Measurements from ENCODE around the gene ATG4D. TPM values are rescaled to one million over a fixed set of nuclear protein-coding genes. Genes with fewer than 3 reads are reported as not detected.
A peak's percentile ranks its signal among the peaks of the same experiment; 100 is the strongest.

The ATG4D gene
- total RNA-seq, 1 experiment from 2014 or later = 59.4 TPM

GRCh38 chr19:10503002-10503789 is 40.5 kb upstream of the ATG4D start, which contains the start of gene KEAP1 (continued):
- TF ChIP-seq PRDM15 (CRISPR knock-in tag; IDR thresholded peaks at IDR 0.05) (peak; percentile 10; the same call in 1 of the 2 replicates), ZNF263 (CRISPR knock-in tag; IDR thresholded peaks at IDR 0.05; ENCODE audit: low read depth) (no peak), ZNF232 (CRISPR knock-in tag; IDR thresholded peaks at IDR 0.05) (no peak), IRF1 (CRISPR knock-in tag; IDR thresholded peaks at IDR 0.05) (0 out of 2 replicates have a peak, but pooled peaks have one; percentile 19), TEAD1 (CRISPR knock-in tag; IDR thresholded peaks at IDR 0.05) (no peak; the same call in 1 of the 2 replicates), GABPB1 (CRISPR knock-in tag; IDR thresholded peaks at IDR 0.05) (no peak), PRRX2 (CRISPR knock-in tag; IDR thresholded peaks at IDR 0.05) (no peak), ERG (CRISPR knock-in tag; IDR thresholded peaks at IDR 0.05) (no peak), E2F4 (CRISPR knock-in tag; IDR thresholded peaks at IDR 0.05; ENCODE audit: borderline replicate concordance, low read depth) (peak; percentile 74), CDX4 (CRISPR knock-in tag; IDR thresholded peaks at IDR 0.05; ENCODE audit: borderline replicate concordance) (no peak), GRHL2 (CRISPR knock-in tag; IDR thresholded peaks at IDR 0.05; ENCODE audit: insufficient replicate concordance, severe bottlenecking) (no peak), TEAD4 (CRISPR knock-in tag; IDR thresholded peaks at IDR 0.05) (no peak; the same call in 1 of the 2 replicates), TCF7 (CRISPR knock-in tag; IDR thresholded peaks at IDR 0.05; ENCODE audit: low read depth) (no peak; the same call in 1 of the 2 replicates), ZNF219 (CRISPR knock-in tag; IDR thresholded peaks at IDR 0.05; ENCODE audit: borderline replicate concordance) (no peak), HMGXB4 (CRISPR knock-in tag; IDR thresholded peaks at IDR 0.05) (no peak), RELA (CRISPR knock-in tag; IDR thresholded peaks at IDR 0.05; ENCODE audit: borderline replicate concordance) (no peak), FOXP4 (CRISPR knock-in tag; IDR thresholded peaks at IDR 0.05) (peak; percentile 57; the same call in 1 of the 2 replicates), NFYB (CRISPR knock-in tag; conservative IDR thresholded peaks at IDR 0.05; ENCODE audit: low read depth) (no peak), CTCF (IDR thresholded peaks at IDR 0.05) (no peak), NFATC4 (CRISPR knock-in tag; IDR thresholded peaks at IDR 0.05) (no peak), OVOL2 (CRISPR knock-in tag; IDR thresholded peaks at IDR 0.05; ENCODE audit: borderline replicate concordance) (no peak), ATF1 (CRISPR knock-in tag; IDR thresholded peaks at IDR 0.05) (no peak; the same call in 1 of the 2 replicates)
